Activated naive CD8-positive, alpha-beta T cell treated with anti-CD3 and anti-CD28 coated beads, Interleukin-2, amount 50 U/mL, for 16 hours (primary cell): ENCODE results near the gene MED22.
"Not testable (repeated sequence)": the region's sequence is repeated elsewhere in the genome, so short reads cannot be mapped to it uniquely, and the experiment has no call there.

ENCODE experiments used
- DNase-seq: peaks from one replicate; pipeline ENCODE4 v3.0.0-alpha.2; 2020; ENCODE audit warnings: low read depth, low spot score

The MED22 gene

GRCh38 chr9:133335924-133336811 is 11.8 kb downstream of the MED22 start, which contains the start of gene SURF6:
Gene SURF6, minus strand, starts transcription at chr9:133336188. Its CDS starts 56 bp downstream, at chr9:133336132.
- peak; percentile 87 for DNase-seq

GRCh38 chr9:133334888-133335287 is 13.0 kb downstream of the MED22 start:
- DNase-seq, result not testable (repeated sequence)

- no peak for DNase-seq
Measured at GRCh38 chr9:133334161-133334560, 13.8 kb downstream of the MED22 start.

GRCh38 chr9:133333566-133333965 is 14.4 kb downstream of the MED22 start:
- DNase-seq, result no peak

DNA sequence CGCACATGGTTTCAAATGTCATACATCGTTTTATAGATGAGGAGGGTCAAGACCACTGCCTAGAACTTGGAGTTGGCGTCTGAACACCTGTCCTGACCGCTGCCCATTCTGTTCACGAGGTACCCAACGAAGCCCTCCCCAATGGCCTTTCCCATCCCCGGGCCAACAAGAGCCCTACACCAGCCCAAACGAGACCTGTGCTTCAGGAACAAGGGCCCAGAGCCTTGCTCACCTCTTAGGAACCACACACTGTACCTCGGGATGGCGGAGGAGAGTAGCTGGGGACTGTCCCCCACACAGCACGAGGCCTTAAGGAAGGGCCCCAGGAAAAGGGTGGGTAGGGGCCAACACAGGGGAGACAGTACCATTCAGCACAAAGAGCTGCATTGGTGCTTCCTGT is 14.9 kb downstream of the MED22 start:
- no peak for DNase-seq

GRCh38 chr9:133332381-133332730 is 15.6 kb downstream of the MED22 start:
- DNase-seq, result no peak

DNA sequence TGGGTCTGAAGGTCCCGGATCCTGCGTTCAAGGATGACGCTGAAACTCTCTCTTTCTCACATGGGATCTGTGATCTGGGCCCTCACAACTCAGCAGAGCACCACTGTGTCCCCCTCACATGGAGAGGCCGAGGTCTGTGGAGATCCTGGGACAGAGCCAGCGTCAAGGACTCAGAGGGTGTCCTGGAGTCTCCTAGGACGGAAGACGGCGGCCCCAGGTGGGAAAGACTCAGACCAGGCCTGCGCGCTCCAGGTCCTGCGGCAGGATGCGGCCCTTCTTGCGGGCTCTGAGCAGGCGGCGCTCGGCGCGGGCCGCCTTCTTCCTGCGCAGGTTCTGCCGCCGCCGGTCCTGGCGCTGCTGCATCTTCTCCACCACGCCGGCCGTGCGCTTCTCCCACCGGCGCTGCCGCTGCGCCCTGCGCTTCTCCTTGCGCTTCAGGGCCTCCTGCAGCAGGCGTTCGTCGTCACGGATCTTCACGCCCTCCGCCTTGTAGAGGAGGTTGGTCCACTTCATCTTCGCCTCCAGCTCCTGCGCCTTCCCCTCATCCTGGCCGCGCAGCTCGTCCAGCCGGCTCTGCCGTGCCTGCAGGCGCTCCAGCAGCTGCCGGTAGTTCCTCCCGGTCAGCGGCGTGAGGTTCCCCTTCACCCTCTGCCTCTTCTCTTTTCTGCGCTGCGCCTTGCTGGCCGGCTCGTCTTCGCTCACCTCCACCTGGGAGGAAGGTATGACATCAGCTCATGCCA is 16.1 kb downstream of the MED22 start:
- DNase-seq, result no peak

DNA sequence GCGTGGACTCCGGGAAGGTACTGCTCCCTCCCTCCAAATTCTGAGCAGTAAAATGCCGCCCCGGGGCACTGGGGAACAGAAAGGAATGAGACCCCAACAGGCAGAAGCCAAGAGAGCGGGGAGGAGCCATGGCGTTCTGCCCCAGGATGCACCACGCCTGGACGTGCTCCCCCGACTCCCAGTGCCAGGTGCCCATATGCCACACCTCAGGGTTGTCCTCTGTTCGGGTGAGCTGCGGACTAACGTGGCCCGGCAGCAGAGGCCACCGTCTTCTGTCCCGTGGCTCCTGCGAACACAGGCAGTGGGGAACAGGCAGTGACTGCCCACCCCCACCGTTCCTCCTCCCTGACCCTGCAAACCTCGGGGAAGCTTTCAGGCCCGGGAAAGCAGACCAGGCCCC is 16.7 kb downstream of the MED22 start:
- DNase-seq, result no peak

DNA sequence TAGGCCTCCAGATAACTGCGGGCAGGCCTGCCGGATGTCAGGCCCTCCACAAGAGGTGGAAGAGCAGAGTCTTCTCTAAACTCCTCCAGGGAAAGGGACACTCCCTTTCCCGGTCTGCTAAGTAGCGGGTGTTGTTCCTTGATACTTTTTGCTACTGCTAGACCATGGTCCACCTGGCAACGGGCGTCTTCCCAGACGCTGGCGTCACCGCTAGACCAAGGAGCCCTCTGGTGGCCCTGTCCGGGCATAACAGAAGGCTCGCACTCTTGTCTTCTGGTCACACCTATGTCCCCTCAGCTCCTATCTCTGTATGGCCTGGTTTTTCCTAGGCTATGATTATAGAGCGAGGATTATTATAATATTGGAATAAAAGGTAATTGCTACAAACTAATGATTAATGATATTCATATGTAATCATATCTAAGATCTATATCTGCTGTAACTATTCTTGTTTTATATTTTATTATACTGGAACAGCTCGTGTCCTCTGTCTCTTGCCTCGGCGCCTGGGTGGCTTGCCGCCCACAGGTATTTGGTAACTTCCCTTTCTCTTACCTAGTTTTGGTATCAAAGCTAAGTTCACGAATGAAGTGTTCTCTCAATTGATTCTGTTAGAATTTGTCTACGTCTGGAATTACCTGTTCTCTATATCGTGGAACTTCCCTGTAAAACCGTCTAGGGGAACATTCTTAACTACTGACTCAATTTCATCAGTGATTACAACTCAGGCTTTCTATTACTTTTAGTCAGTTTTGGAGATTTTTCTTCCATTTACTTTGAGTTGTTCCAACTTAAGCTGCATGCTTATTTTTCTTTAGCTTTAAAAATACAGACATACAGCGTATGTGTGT is 18.4 kb downstream of the MED22 start:
- DNase-seq, result not testable (repeated sequence)

DNA sequence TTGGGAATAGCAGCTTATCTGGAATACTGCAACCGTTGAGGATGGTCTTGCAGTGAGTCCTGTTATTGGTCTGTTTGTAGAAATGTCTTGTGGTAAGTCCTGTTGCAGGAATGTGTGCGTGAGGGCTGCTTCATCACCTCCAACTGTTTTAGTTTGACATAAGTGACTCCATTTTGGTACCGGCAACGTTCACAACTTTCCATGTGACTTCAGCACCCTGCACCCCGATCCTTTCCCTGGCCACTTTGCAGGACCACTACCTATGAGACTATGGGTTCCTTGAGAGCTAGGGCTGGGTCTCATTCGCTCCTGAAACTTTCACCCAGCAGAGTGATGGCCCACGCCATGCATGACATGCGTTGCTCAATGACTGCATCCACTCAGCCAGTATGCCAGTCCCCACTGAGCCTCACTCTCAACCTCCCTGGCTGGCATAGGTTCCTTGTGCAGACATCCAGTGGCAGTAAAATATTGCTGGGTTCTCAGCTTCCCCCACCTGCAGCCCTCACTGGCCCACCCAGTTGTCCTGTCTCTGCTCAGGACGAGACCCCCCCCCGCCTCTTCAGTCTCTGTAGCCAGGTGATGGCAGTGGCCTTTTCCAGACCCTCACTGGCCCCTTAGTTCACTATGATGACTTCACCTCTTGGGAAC is 20.0 kb downstream of the MED22 start:
- no peak for DNase-seq

DNA sequence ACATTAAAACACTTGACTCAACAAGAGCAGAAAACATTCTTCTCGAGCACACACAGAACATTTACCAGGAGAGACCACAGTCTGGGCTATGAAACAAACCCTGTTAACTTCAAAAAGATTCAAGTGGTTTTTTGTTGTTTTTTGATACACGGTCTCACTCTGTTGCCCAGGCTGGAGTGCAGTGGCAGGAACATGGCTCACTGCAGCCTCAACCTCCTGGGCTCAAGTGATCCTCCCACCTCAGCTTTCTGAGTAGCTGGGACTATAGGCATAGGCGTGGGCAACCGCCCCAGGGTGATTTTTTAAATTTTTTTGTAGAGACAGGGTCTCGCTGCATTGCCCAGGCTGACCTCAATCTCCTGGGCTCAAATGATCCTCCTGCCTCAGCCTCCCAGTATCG is 20.9 kb downstream of the MED22 start:
- DNase-seq, result not testable (repeated sequence)

DNA sequence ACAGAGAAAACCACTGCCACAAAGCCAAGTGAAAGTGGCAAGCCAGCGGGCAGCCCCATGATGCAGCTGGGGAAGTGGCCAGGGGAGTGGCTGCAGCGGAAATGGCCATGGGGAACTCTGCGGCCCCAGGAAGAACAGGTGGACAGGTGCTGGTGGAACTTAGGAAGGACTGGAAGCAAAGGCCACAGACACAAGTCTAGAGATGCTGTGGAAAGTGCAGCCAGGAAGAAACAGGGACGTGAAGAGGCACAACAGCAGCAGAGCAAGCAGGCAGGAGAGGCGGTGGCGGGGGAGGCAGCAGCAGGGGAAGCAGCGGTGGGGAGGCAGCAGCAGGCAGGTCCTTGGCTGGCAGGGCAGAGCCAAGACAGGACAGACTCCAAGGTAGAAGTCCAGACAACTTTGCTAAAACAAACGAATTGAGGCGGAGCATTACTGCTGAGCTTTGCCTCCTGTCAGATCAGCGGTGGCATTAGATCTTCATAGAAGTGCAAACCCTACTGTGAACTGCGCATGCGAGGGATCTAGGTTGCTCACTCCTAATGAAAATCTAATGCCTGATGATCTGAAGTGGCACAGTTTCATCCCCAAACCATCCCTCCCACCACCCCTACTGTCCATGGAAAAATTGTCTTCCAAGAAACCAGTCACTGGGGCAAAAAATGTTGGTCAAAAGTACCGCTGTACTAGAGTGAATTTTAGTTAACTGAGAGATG is 23.8 kb downstream of the MED22 start:
- no peak for DNase-seq

- no peak for DNase-seq
Measured at GRCh38 chr9:133323211-133323610, 24.7 kb downstream of the MED22 start.

DNA sequence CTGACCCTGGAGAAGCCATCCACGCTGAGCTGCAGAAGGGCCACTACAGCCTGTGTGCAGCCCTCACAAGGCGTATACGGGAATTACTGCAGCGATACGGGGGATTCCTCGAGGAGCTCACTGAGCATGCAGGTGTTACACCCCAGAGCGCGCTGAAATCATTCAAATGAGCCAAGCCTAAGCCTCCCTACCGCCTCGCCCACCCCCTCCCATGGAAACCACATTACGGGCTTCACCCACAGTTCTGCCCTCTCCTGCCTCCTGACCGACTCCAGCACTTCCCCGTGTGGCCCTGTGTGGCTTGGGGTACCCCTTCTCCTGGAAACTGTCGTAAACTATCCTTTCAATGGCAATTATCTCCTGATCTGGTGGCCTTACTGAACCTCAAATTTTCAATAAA is 25.2 kb downstream of the MED22 start:
- no peak for DNase-seq

- DNase-seq, result no peak
Measured at GRCh38 chr9:133321411-133321935, 26.5 kb downstream of the MED22 start.

DNA sequence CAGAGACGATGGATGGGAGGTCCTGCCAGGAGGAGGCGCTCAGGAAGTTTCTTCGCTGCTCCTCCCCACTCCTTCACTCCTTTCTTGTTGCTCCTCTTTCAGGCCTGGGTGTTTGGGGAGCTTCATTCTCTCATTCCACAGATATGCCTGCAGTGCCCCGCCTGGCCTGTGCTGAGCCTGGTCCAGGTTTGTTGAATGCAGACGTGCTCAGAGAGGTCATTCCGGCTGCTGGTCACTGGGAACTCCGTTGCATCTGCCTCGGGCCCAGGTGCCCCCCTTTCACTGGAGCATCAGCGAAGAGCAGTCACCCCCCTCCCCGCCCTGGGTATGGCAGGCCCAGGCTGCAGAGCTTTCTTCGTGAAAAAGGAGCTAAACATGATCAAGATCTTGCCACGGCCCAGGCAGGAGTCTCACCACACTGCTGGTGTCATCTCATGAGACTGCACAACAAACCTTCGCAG is 27.5 kb downstream of the MED22 start:
- no peak for DNase-seq

DNA sequence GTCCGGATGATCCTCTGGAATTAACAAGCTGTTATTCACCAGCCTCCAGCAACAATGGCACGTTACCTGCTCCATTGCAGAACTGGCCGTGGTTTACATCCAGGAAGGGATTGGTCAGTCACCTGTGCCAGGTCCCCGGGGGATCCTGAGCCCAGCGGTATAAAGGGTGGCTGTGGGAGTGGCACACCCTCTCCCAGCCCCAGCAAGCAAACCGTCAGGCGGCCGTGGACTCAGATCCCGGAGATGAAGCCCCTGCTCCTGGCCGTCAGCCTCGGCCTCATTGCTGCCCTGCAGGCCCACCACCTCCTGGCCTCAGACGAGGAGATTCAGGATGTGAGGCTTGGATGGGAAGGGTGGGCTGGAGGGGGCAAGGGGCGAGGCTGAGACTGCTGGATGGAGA is 30.4 kb downstream of the MED22 start:
- not testable (repeated sequence) for DNase-seq

DNA sequence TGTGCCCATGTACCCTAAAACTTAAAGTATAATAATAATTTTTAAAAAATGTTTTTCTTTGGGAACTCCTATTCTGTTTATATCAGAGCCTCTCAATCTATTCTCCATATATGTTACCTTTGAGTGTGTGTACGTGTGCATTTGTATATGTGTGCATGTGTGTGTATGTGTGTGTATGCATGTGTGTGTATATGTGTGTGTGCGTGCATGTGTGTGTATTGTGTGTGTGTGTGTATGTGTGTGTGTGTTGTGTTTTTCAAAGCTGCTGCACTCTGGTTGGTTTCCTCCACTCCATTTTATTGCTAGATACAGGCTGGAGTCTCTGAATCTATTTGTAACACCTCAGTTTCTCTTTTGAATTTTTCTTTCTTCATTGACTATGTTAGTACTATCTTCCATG is 31.9 kb downstream of the MED22 start:
- DNase-seq, result no peak

GRCh38 chr9:133309608-133310007 is 38.3 kb downstream of the MED22 start:
- no peak for DNase-seq

- no peak for DNase-seq
Measured at GRCh38 chr9:133307301-133307700, 40.6 kb downstream of the MED22 start.
